BLaER1 (cell line): Measurements from ENCODE around the gene TREX2.
A peak's percentile ranks its signal among the peaks of the same experiment; 100 is the strongest.

Experiments
- H3K27ac ChIP-seq: shearing (Covaris generic); formaldehyde crosslinking; 2 replicates; pipeline ENCODE4 v1.8.1; 2022
- H3K27me3 ChIP-seq: shearing (Covaris generic); formaldehyde crosslinking; 2 replicates; pipeline ENCODE4 v1.8.1; 2022
- H3K36me3 ChIP-seq: shearing (Covaris generic); formaldehyde crosslinking; 2 replicates; pipeline ENCODE4 v1.8.1; 2022
- H3K4me1 ChIP-seq: shearing (Covaris generic); formaldehyde crosslinking; 2 replicates; pipeline ENCODE4 v1.8.1; 2022
- H3K4me2 ChIP-seq: shearing (Covaris generic); formaldehyde crosslinking; 2 replicates; pipeline ENCODE4 v1.8.1; 2022
- H3K4me3 ChIP-seq: shearing (Covaris generic); formaldehyde crosslinking; 2 replicates; pipeline ENCODE4 v1.8.1; 2022
- H3K9ac ChIP-seq: shearing (Covaris generic); formaldehyde crosslinking; 2 replicates; pipeline ENCODE4 v1.8.1; 2022
- H3K9me3 ChIP-seq: shearing (Covaris generic); formaldehyde crosslinking; 2 replicates; pipeline ENCODE4 v1.8.1; 2022
- H4K20me1 ChIP-seq: shearing (Covaris generic); formaldehyde crosslinking; 2 replicates; pipeline ENCODE4 v1.8.1; 2022
- Cebpa-rat ChIP-seq: shearing (Covaris generic); IDR thresholded peaks from 2 replicates; pipeline ENCODE4 v1.8.1; 2022

Gene TREX2

DNA sequence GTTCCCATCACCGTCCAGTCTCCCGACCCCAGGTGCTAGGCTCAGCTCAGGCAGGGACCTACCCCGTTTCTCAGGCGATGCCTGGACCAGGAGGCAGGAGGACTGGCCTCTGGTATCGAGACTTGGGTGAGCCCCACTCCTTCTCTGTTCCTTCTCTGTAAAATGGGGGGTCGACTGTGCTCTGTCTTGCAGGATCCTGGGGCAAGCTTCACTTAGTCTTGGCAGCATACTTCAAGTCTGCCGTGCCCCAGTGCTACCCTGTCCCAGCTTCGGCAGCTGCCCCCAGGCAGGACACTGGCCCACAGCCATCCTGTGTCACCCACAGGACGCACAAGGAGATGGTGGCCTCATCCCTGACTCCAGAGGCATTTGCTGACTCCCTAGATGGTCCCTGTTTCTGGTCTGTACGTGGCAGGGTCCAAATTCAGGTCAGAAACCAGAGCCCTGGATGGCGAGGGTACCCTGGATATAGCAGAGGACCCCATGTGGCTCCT lies 31.6 kb upstream of the TREX2 start:
- no peak for TF ChIP-seq Cebpa-rat

DNA sequence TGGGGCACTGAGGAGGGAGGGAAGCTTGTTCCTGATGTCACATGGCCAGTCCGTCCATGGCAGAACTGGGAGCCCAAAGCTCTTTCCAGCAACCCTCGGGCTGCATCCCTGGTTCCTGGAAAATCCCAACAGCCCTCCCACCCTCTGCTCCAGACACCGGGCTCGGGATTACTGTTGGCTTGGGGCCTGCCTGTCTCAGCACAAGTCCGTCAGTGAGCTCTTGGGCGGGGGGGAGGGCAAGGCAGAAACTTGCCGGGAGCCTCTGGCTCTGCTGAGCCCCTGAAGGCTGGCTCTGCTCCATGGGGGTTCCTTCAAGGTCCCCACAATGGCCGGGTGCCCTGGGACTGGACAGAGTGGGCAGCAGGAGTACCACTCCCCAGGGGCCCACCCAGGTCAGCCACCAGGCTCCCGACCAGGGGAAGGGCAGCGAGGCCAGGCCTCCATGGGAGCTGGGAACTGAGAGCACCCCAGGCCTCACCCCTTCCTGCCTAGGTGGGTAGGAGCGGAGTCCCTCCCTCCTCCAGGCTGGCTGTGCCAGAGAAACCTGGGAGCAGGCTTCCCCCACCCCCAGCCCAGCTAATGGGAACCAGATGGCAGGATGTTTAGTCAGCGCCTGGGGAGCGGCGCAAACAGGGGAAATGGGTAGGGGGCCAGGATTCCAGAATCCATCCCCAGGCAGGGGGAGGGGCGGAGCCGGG lies 31.0 kb upstream of the TREX2 start:
- no peaks in the 10 kb centered on the region for H4K20me1 ChIP-seq
- no peaks in the 10 kb centered on the region for H3K9me3 ChIP-seq
- peak overlapping the region; percentile 79 for H3K27ac ChIP-seq
- H3K4me1 ChIP-seq, result peaks cover 82% of the 10 kb centered on the region
- H3K4me3 ChIP-seq, result no peak overlapping the region
- no peak for TF ChIP-seq Cebpa-rat
- H3K9ac ChIP-seq, result no peak overlapping the region
- H3K4me2 ChIP-seq, result peak overlapping the region; percentile 74
- H3K36me3 ChIP-seq, result no peaks in the 10 kb centered on the region
- peaks cover 26% of the 10 kb centered on the region for H3K27me3 ChIP-seq

More for the DNA sequence above, 31.6 kb upstream of the TREX2 start:
- Histone ChIP-seq H3K27me3 (peaks cover 31% of the 10 kb centered on the region), H3K4me2 (peak overlapping the region; percentile 14; the same call in 1 of the 2 replicates), H3K36me3 (no peaks in the 10 kb centered on the region), H3K9me3 (no peaks in the 10 kb centered on the region), H3K4me3 (no peak overlapping the region), H4K20me1 (no peaks in the 10 kb centered on the region), H3K4me1 (peaks cover 86% of the 10 kb centered on the region), H3K27ac (no peak overlapping the region), H3K9ac (no peak overlapping the region)

- H3K4me2 ChIP-seq, result peak overlapping the region; percentile 74
- peak overlapping the region; percentile 79 for H3K27ac ChIP-seq
- H3K4me3 ChIP-seq, result no peak overlapping the region
- peaks cover 82% of the 10 kb centered on the region for H3K4me1 ChIP-seq
- no peaks in the 10 kb centered on the region for H4K20me1 ChIP-seq
- H3K27me3 ChIP-seq, result peaks cover 26% of the 10 kb centered on the region
- no peaks in the 10 kb centered on the region for H3K9me3 ChIP-seq
- H3K9ac ChIP-seq, result no peak overlapping the region
- no peak for TF ChIP-seq Cebpa-rat
- no peaks in the 10 kb centered on the region for H3K36me3 ChIP-seq
Measured at GRCh38 chrX:153475751-153476281, 30.0 kb upstream of the TREX2 start.

- Histone ChIP-seq H3K27me3 (peaks cover 26% of the 10 kb centered on the region), H3K4me2 (peak overlapping the region; percentile 74), H3K9ac (peak overlapping the region; percentile 58; the same call in 1 of the 2 replicates), H3K9me3 (no peaks in the 10 kb centered on the region), H3K4me1 (peaks cover 77% of the 10 kb centered on the region), H3K27ac (peak overlapping the region; percentile 79), H4K20me1 (no peaks in the 10 kb centered on the region), H3K4me3 (no peak overlapping the region; the same call in 1 of the 2 replicates), H3K36me3 (no peaks in the 10 kb centered on the region)
- no peak for TF ChIP-seq Cebpa-rat
Measured at GRCh38 chrX:153475271-153475670, 29.4 kb upstream of the TREX2 start.

- peak overlapping the region; percentile 58; the same call in 1 of the 2 replicates for H3K9ac ChIP-seq
- H3K4me3 ChIP-seq, result no peak overlapping the region; the same call in 1 of the 2 replicates
- H3K4me2 ChIP-seq, result peak overlapping the region; percentile 74
Measured at GRCh38 chrX:153474718-153475117, 28.9 kb upstream of the TREX2 start.

DNA sequence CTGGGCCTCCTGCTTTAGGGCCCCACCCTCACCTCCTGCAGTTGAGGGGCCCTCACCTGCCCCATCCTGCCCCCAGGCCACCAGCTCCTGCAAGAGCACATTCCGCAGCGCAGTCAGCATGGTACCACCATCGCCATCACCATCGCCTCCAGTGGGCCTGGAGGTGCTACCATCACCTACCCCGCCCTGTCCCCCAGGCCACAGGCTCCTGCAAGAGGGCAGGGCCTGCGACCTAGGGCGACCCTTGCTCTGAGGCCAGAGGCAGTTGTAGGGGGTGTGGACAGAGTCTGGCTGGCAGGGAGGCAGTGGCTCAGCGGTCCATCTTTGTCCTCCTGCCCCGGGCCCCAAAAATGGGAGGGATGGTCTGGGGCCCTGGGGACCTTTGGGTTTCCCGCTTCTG lies 28.4 kb upstream of the TREX2 start:
- Histone ChIP-seq H4K20me1 (peaks cover 10% of the 10 kb centered on the region), H3K4me1 (peaks cover 70% of the 10 kb centered on the region), H3K27ac (peak overlapping the region; percentile 44; the same call in 1 of the 2 replicates), H3K36me3 (no peaks in the 10 kb centered on the region), H3K4me2 (peak overlapping the region; percentile 56), H3K4me3 (no peak overlapping the region), H3K9me3 (no peaks in the 10 kb centered on the region), H3K9ac (no peak overlapping the region), H3K27me3 (peaks cover 26% of the 10 kb centered on the region)
- TF ChIP-seq Cebpa-rat, result no peak

More at GRCh38 chrX:153474718-153475117, 28.9 kb upstream of the TREX2 start:
- no peak for TF ChIP-seq Cebpa-rat
- Histone ChIP-seq H3K36me3 (no peaks in the 10 kb centered on the region), H3K27ac (peak overlapping the region; percentile 79), H3K4me1 (peaks cover 71% of the 10 kb centered on the region), H3K27me3 (peaks cover 26% of the 10 kb centered on the region), H4K20me1 (peaks cover 5% of the 10 kb centered on the region), H3K9me3 (no peaks in the 10 kb centered on the region)

- no peak overlapping the region for H3K4me2 ChIP-seq
- H3K27me3 ChIP-seq, result peaks cover 36% of the 10 kb centered on the region
- H3K36me3 ChIP-seq, result peaks cover 9% of the 10 kb centered on the region
- no peak for TF ChIP-seq Cebpa-rat
- H3K4me1 ChIP-seq, result peaks cover 73% of the 10 kb centered on the region
- peak overlapping the region; percentile 49; the same call in 1 of the 2 replicates for H3K27ac ChIP-seq
- H4K20me1 ChIP-seq, result peaks cover 21% of the 10 kb centered on the region
- H3K9me3 ChIP-seq, result no peaks in the 10 kb centered on the region
- no peak overlapping the region for H3K4me3 ChIP-seq
- no peak overlapping the region for H3K9ac ChIP-seq
Measured at GRCh38 chrX:153473126-153473525, 27.3 kb upstream of the TREX2 start.

GRCh38 chrX:153471663-153472280 lies 25.9 kb upstream of the TREX2 start:
- no peak for TF ChIP-seq Cebpa-rat
- Histone ChIP-seq H3K27ac (peak overlapping the region; percentile 49; the same call in 1 of the 2 replicates), H3K4me1 (peaks cover 60% of the 10 kb centered on the region), H3K4me3 (no peak overlapping the region), H3K36me3 (peaks cover 22% of the 10 kb centered on the region), H3K9me3 (no peaks in the 10 kb centered on the region), H3K27me3 (peaks cover 34% of the 10 kb centered on the region), H4K20me1 (peaks cover 35% of the 10 kb centered on the region), H3K4me2 (peak overlapping the region; percentile 11; the same call in 1 of the 2 replicates), H3K9ac (no peak overlapping the region)

DNA sequence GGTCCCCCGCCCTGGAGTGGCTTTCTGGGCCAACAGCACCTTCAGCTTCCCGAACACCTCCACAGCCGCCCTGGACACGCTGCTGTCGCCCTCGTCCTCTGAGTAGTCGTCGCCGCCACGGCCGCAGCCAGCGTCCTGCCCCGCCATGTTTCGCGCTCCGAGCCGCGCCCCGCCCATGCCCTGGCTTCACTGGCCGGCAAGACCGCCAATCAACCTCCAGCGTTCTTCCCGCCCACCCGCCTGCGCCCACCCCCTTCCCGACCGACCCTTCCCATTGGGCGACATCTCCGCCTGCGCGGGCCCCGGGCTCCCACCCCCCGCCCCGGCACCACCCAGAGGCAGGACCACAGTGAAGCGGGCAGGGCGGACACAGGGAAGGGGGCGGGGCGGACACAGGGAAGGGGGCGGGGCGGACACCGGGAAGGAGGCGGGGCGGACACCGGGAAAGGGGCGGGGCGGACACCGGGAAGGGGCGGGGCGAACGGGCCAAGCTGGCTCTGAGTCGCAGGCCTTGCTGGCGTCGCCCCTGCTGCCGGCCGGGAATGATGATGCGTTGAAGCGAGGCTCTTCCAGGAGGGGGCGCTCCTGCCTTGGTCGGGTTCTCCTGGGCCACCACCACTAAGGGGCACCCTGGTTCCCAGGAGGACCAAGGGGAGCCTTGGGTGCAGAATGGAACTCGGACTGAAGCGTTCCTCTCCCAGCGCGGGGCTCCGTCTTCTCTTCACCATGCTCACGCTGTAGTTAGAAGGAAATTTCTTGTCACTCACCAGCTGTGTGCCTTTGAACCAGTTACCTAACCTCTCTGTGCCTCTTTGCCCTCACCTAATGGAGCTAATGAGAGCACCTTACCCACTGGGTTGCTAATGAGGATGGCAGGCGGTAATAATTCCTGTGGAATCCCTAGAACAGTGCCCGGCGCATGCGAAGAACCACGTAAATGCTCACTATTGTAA lies 24.8 kb upstream of the TREX2 start, which contains the start of gene HAUS7:
HAUS7 (minus strand) TSS at position 166 of the 953 bp plus-strand sequence; CDS start at position 147, 19 bp downstream.
- Histone ChIP-seq H3K4me1 (peaks cover 50% of the 10 kb centered on the region), H3K27ac (peak within 1 kb of the TSS; percentile 79), H3K36me3 (peaks cover 28% of the 10 kb centered on the region), H3K9me3 (no peaks in the 10 kb centered on the region), H3K4me3 (peak within 1 kb of the TSS; percentile 76), H4K20me1 (peaks cover 43% of the 10 kb centered on the region), H3K9ac (peak within 1 kb of the TSS; percentile 79), H3K4me2 (peak within 1 kb of the TSS; percentile 80), H3K27me3 (peaks cover 35% of the 10 kb centered on the region)
- TF ChIP-seq Cebpa-rat, result no peak
